HepG2 (cell line): ENCODE data around the gene POLRMT. TPM values are rescaled to one million over a fixed set of nuclear protein-coding genes. Genes with fewer than 3 reads are reported as not detected.

Experiments used
- BCL6 ChIP-seq: IDR thresholded peaks from 2 replicates; pipeline ENCODE4 v1.6.1; 2016; ENCODE audit warnings: missing genetic modification reagents, missing compliant biosample characterization
- ETV5 ChIP-seq: IDR thresholded peaks from 2 replicates; pipeline ENCODE4 v1.6.1; 2018; ENCODE audit warnings: missing biosample characterization, missing genetic modification reagents, inconsistent platforms, borderline replicate concordance
- HBP1 ChIP-seq: IDR thresholded peaks from 2 replicates; pipeline ENCODE4 v1.6.1; 2016; ENCODE audit warnings: low read depth, control low read depth
- HDAC1 ChIP-seq: sonication (generic); formaldehyde crosslinking; IDR thresholded peaks from 2 replicates; pipeline ENCODE4 v1.5.1; 2020; ENCODE audit warnings: mild to moderate bottlenecking, missing genetic modification reagents
- HNRNPL ChIP-seq: fragments of 200-400 bp; formaldehyde crosslinking; IDR thresholded peaks from 2 replicates; pipeline ENCODE4 v1.6.1; 2017; ENCODE audit warnings: mild to moderate bottlenecking, low read depth, low read length
- JUNB ChIP-seq: sonication (generic); formaldehyde crosslinking; IDR thresholded peaks from 2 replicates; pipeline ENCODE4 v1.8.0; 2022; ENCODE audit warnings: missing genetic modification reagents, mild to moderate bottlenecking, borderline replicate concordance
- KDM2A ChIP-seq: sonication (generic); formaldehyde crosslinking; IDR thresholded peaks from 2 replicates; pipeline ENCODE4 v1.4.0; 2020; ENCODE audit warnings: low read depth, missing genetic modification reagents, borderline replicate concordance
- NCOR1 ChIP-seq: fragments of 200-600 bp; sonication (generic); IDR thresholded peaks from 2 replicates; pipeline ENCODE4 v1.7.0; 2017; ENCODE audit warnings: antibody characterized with exemption, low read length, borderline replicate concordance
- NFKB2 ChIP-seq: sonication (generic); formaldehyde crosslinking; IDR thresholded peaks from 2 replicates; pipeline ENCODE4 v1.4.0; 2020; ENCODE audit warnings: missing genetic modification reagents, borderline replicate concordance
- NONO ChIP-seq, 2 experiments: fragments of 450-650 bp in 1 of 2; sonication (generic) in 1 of 2; formaldehyde crosslinking in 1 of 2; IDR thresholded peaks in 1 of 2; conservative IDR thresholded peaks in 1 of 2; 2 replicates each; pipeline versions ENCODE4 v1.6.1 to v1.8.0; 2017 to 2022; ENCODE audit warnings: mild to moderate bottlenecking in 1 of 2, missing genetic modification reagents in 1 of 2, moderate library complexity in 1 of 2
- NR2F1 ChIP-seq, 2 experiments: fragments of 450-650 bp in 1 of 2; formaldehyde crosslinking in 1 of 2; IDR thresholded peaks; 2 replicates each; pipeline versions ENCODE4 v1.5.0 to v1.6.1; 2016 to 2020; ENCODE audit warnings: mild to moderate bottlenecking in 1 of 2, missing compliant biosample characterization in 1 of 2, missing genetic modification reagents in 1 of 2, moderate library complexity in 1 of 2
- SALL1 ChIP-seq: sonication (generic); formaldehyde crosslinking; IDR thresholded peaks from 2 replicates; pipeline ENCODE4 v1.8.0; 2022; ENCODE audit warnings: mild to moderate bottlenecking, missing genetic modification reagents
- SOX13 ChIP-seq, 3 experiments: fragments of 450-650 bp in 1 of 3; sonication (generic) in 1 of 3; formaldehyde crosslinking in 1 of 3; IDR thresholded peaks in 2 of 3; conservative IDR thresholded peaks in 1 of 3; 2 replicates each; pipeline versions ENCODE4 v1.5.0 to v1.6.1; 2016 to 2020; ENCODE audit warnings: antibody characterized with exemption in 1 of 3, mild to moderate bottlenecking in 1 of 3, missing compliant biosample characterization in 1 of 3, missing genetic modification reagents in 1 of 3, moderate library complexity in 1 of 3
- ZBED4 ChIP-seq: sonication (generic); formaldehyde crosslinking; IDR thresholded peaks from 2 replicates; pipeline ENCODE4 v1.4.0; 2020; ENCODE audit warnings: missing genetic modification reagents, borderline replicate concordance
- ZNF451 ChIP-seq: sonication (generic); formaldehyde crosslinking; IDR thresholded peaks from 2 replicates; pipeline ENCODE4 v1.5.0; 2020; ENCODE audit warnings: mild to moderate bottlenecking, missing genetic modification reagents
- ZNF883 ChIP-seq: sonication (generic); formaldehyde crosslinking; IDR thresholded peaks from 2 replicates; pipeline ENCODE4 v1.5.1; 2020; ENCODE audit warnings: mild to moderate bottlenecking, missing genetic modification reagents; ENCODE audit errors: not compliant biosample characterization
- polyA plus RNA-seq, 8 experiments: library from polyadenylated mRNA; depleted of rRNA in 3 of 8; stranded (reverse) in 7 of 8; unstranded in 1 of 8; fragments of >200 nt; fragmentation: Illumina TruSeq in 4 of 8; extraction: Trizol in 4 of 8; gene quantifications; 2 replicates each; pipeline versions ENCODE4 v1.2.1 to v1.2.3, GENCODE V29; 2011 to 2016; ENCODE audit warnings: low read depth in 4 of 8, missing spikeins in 1 of 8, mixed read lengths in 1 of 8; ENCODE audit not compliant: insufficient read depth in 1 of 8
- total RNA-seq, 5 experiments: library from RNA; depleted of rRNA; stranded (reverse); fragments of >200 nt; fragmentation: Illumina TruSeq; extraction: Trizol; gene quantifications; 2 replicates each; pipeline ENCODE4 v1.2.3, GENCODE V29; 2016; ENCODE audit warnings: low read depth in 1 of 5
- TF ChIP-seq, protein P1 (sequence below): IDR thresholded peaks from 2 replicates; pipeline ENCODE4 v1.6.1; 2016; ENCODE audit warnings: low read depth, borderline replicate concordance
- TF ChIP-seq, protein P2 (sequence below): sonication (generic); formaldehyde crosslinking; IDR thresholded peaks from 2 replicates; pipeline ENCODE4 v1.4.0; 2020; ENCODE audit warnings: missing genetic modification reagents

Gene POLRMT
- total and polyA plus RNA-seq, 2 of the 13 experiments (the other 11 are each of a cell fraction or from before 2014, with no cell fraction given) = 78.0 to 101 TPM

- TF ChIP-seq, protein P1, sequence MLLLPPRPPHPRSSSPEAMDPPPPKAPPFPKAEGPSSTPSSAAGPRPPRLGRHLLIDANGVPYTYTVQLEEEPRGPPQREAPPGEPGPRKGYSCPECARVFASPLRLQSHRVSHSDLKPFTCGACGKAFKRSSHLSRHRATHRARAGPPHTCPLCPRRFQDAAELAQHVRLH (CRISPR knock-in tag) = no peak
- peak; percentile 57; the same call in 1 of the 2 replicates for TF ChIP-seq NCOR1
- TF ChIP-seq NFKB2 = 0 out of 2 replicates have a peak, but pooled peaks have one; percentile 10
- TF ChIP-seq NONO (IDR thresholded peaks at IDR 0.05) = no peak
- TF ChIP-seq NONO (CRISPR knock-in tag; conservative IDR thresholded peaks at IDR 0.05) = 0 out of 2 replicates have a peak, but pooled peaks have one; percentile 31
- TF ChIP-seq ZBED4 = no peak
- TF ChIP-seq HNRNPL = 0 out of 2 replicates have a peak, but pooled peaks have one; percentile 13
- TF ChIP-seq HDAC1 (CRISPR knock-in tag) = peak; percentile 33; the same call in 1 of the 2 replicates
- TF ChIP-seq SOX13 (IDR thresholded peaks at IDR 0.05) = no peak
- peak in 1 of 2 experiments; percentile 19; a peak in 1 of 4 replicates for TF ChIP-seq SOX13 (CRISPR knock-in tag; conservative IDR thresholded peaks at IDR 0.05 in 1 of 2, IDR thresholded peaks at IDR 0.05 in 1 of 2)
- peak; percentile 49 for TF ChIP-seq ZNF883 (CRISPR knock-in tag)
- TF ChIP-seq ETV5 (CRISPR knock-in tag) = 0 out of 2 replicates have a peak, but pooled peaks have one; percentile 19
- TF ChIP-seq, protein P2, sequence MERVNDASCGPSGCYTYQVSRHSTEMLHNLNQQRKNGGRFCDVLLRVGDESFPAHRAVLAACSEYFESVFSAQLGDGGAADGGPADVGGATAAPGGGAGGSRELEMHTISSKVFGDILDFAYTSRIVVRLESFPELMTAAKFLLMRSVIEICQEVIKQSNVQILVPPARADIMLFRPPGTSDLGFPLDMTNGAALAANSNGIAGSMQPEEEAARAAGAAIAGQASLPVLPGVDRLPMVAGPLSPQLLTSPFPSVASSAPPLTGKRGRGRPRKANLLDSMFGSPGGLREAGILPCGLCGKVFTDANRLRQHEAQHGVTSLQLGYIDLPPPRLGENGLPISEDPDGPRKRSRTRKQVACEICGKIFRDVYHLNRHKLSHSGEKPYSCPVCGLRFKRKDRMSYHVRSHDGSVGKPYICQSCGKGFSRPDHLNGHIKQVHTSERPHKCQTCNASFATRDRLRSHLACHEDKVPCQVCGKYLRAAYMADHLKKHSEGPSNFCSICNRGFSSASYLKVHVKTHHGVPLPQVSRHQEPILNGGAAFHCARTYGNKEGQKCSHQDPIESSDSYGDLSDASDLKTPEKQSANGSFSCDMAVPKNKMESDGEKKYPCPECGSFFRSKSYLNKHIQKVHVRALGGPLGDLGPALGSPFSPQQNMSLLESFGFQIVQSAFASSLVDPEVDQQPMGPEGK (CRISPR knock-in tag) = peak; percentile 44; the same call in 1 of the 2 replicates
- TF ChIP-seq ZNF451 (CRISPR knock-in tag) = 0 out of 2 replicates have a peak, but pooled peaks have one; percentile 35
- peak in 1 of 2 experiments; percentile 24; a peak in 1 of 4 replicates for TF ChIP-seq NR2F1 (CRISPR knock-in tag; IDR thresholded peaks at IDR 0.05)
- TF ChIP-seq HBP1 (CRISPR knock-in tag) = no peak
- TF ChIP-seq JUNB (CRISPR knock-in tag) = no peak
- peak; percentile 35; the same call in 1 of the 2 replicates for TF ChIP-seq KDM2A
- TF ChIP-seq SALL1 (CRISPR knock-in tag) = peak; percentile 46
- TF ChIP-seq BCL6 (CRISPR knock-in tag) = 0 out of 2 replicates have a peak, but pooled peaks have one; percentile 38
These were observed 41.2 kb upstream of the POLRMT start (continued) for GRCh38 chr19:674282-675151.
